GM18505 (cell line): ENCODE measurements around the gene TNP2.

Source experiments
- ATAC-seq: cut with Tn5 transposase; IDR thresholded peaks from one replicate; pipeline ENCODE4 v1.9.1; 2021; ENCODE audit not compliant: unreplicated experiment
- POLR2A ChIP-seq: IDR thresholded peaks from 4 replicates; pipeline ENCODE4 v1.6.1; 2011; ENCODE audit warnings: borderline replicate concordance; ENCODE audit not compliant: insufficient read depth, insufficient read length; ENCODE audit errors: extremely low read depth

Gene TNP2

DNA sequence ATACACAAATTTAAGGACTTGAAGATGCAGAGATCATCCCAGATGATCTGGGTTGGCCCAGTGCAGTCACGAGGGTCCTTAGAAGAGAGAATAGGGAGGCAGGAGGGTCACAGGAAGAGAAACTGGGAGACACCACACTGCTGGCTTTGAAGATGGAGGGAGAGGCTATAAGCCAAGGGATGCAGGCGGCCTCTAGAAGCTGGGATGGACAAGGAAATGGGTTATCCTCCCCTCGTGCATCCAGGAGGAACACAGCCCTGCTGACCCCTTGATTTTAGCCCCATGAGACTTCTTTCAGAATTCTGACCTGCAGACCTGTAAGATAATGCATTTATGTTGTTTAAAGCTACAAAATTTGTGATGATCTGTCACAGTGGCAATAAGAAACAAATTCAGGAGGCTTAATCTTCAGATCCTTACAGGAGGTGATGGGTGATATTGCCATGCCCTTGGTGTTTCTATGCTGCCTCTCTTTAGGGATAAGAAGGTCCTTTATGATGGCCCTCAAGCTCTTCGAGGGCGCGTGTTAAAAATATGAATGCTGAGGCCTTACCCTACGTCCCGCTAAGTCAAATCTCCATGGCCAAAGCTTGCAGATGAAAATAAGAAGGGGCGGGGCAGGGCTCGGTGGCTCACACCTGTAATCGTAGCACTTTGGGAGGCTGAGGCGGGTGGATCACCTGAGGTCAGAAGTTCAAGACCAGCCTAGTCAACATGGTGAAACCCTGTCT lies 8.6 kb upstream of the TNP2 start:
- no peak for TF ChIP-seq POLR2A
- ATAC-seq: no peak

DNA sequence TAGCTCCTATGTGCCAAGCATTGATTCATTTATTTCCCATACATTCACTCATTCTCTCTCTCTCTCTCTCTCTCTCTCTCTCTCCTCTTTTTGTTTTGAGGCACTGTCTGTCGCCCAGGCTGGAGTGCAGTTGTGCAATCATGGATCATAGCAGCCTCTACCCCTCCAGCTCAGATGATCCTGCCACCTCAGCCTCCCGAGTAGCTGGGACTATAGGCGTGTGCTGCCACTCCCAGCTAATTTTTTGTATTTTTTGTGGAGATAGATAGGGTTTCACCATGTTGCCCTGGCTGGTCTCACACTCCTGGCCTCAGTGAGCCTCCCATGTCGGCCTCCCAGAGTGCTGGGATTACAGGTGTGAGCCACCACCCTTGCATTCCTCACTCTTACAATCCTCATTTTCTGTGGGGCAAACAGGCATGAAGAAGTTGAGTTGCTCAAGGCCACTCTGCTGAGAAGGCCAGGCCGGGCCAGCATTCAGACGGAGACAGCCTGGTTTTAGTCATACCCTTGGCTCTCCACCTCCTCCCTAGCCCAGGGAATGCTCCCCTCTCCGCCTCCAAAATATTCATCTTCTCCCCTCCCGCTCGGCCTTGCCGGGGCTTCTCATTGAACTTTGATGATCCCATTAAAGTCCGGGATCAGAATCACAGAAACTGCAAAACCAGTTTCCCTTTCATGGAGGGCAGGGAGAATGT lies 7.9 kb upstream of the TNP2 start:
- ATAC-seq: no peak
- no peak for TF ChIP-seq POLR2A

DNA sequence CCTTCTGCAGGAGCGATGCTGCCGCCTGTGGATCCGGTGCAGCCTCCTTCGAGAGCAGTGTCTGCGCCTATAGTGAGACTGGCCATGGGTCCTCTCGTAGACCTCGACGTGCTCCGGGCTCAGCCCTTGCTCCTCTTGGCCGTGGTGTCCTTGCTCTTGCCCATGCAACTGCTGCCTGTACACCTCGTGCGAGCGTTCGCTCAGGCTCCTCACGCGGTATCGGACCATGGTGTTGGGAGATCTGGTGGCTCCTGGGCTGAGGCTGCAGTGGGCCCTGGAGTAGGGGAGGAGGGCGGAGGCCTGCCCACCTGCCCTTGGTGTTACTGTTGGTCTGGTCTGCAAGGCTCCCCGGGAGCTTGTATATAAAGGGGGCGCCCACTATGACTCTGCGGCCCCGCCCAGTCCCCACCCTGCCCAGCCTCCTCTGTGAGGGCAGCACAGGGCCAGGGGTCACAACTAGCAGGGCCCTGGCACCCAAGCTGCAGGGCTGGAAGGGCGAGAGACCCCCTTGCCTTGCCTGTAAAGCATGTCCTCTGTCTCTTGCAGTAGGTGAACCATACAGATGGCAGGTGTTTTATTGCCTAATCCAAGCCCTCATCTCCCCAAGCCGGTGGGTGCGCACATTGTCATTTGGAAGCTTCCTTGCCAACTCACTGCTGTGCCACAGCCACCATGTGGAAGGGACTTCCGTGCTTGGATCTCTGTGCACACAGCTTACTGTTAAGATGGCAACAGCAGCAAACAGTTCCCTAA lies 7.2 kb upstream of the TNP2 start, which contains the start of gene PRM2:
TSS of gene PRM2 (minus strand) at position 338 of the 753 bp plus-strand sequence. CDS start at position 228, 110 bp downstream.
- no peak for TF ChIP-seq POLR2A
- no peak for ATAC-seq

DNA sequence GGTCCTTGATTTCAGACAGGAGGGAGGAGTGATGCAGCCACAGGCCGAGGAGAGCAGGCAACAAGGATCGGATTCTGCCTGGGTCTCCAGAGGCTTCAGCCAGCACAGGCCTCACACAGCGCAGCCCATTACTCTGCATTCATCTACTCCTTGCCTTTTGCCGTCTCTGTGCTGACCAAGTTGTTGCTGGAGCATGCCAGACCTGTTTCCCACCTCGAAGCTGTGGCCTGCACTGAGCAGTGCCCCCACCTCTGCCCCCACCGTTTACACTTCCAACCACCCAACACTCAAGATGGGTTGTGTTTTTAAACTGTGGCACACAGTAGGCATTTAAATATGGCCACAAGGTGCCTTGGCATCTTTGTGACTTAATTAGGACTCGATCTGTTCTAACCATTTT lies 5.8 kb upstream of the TNP2 start:
- no peak for ATAC-seq
- TF ChIP-seq POLR2A: no peak

DNA sequence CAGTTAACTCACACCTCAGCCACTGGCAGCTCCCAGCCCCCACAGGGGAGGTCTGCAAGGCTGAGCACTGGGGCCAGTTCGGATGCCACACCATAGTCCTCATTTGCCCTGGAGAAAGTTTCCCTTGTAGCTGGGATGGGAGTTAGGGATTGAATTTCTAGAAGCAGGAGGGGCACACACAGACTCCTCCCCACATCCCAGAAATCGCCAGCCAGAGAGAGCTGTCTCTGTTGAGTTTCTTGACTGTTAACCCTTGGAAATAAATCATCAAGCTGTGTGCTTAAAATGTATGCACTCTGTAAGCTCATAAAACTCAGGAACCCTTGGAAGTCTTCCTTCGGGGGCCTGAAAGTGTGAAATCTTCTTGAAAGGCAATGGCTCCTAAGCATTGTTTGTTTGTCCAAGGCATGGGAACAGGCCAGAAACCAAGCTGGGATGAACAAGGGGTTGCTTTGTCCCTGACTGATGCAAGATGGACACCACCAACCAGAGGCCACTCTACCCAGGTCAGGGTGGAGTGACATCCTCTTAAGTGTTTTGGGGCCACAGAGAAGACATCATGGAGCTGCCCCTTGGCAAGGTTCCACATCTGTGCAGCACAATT lies 4.7 kb upstream of the TNP2 start:
- no peak for ATAC-seq
- no peak for TF ChIP-seq POLR2A

DNA sequence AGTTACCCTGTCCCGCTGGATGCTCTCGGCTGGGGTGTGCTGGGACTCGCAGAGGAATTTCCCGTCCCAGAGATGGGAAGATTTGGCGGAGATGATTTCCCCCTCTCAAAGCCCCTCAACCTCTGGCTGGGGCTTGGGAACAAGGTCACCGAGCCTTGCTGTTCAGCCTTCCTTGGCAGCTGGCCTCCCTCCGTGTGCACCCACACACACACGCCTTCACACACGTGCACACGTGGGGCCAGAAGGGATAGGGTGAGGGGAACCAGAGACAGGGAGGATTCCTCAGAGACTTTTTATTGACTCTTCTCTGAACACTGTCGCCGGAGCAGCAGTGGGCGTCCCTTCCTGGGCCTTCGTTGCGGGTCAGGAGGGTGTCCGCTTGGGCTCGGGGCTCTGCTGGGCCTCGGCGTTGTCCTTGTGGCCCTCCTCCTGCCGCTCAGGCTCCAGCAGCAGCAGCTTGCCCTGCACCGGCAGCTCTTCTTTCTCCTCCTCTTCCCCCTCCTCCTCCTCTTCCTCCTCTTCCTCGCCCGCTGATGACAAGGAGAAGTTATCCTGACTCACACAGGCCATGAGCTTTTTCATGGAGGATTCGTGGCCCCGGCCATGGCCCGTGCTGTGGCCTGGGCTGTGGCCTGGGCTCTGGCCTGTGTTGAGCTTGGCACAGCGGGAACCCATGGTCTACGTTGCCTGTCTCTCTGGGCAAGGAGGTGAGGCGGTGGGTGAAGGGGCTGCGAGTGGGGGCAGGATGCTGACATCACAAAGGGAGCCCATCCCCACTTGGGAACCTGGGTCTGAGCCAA lies 4.0 kb upstream of the TNP2 start, which contains the start of gene PRM3:
TSS of gene PRM3 (minus strand) at position 709 of the 800 bp plus-strand sequence. CDS start at position 675, 34 bp downstream.
- no peak for ATAC-seq
- no peak for TF ChIP-seq POLR2A

DNA sequence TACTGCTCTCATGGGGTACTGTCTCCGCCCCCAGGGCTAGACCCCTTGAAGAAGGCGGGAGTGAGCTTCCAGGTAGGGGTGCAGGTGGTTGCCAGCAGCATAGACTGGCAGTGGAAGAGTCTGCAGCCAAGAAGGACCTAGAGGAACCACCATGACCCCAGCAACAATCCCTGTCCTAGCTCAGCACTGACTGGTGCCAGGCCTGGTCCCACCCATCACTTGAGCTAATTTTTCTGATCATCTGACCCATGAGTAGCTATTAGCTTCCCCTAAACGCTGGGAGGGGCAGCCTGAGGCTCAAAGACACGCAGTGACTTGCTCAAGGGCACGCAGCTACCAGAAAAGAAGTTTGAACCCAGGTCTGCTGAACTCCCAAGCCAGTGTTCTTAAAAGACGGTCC lies 3.4 kb upstream of the TNP2 start:
- no peak for TF ChIP-seq POLR2A
- ATAC-seq: no peak

DNA sequence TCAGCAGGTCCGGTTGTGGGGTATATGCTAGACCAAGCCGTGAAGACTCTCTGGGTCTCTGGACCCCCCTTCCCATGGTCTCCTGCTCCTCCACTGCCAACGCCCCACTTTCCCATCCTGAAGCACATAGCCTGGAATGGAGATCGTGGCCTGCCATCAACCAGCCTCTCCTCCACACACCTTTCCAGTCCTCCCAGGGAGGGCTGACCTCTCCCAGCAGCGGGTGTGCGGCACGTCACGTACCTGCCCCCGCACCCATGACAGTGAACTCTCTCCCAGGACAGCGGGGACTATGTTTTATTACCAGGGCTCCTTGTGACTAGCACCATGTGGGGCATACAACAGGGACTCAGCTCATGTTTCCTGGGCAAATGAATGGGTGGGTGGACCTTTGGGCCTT lies 2.5 kb upstream of the TNP2 start:
- TF ChIP-seq POLR2A: no peak
- ATAC-seq: no peak

DNA sequence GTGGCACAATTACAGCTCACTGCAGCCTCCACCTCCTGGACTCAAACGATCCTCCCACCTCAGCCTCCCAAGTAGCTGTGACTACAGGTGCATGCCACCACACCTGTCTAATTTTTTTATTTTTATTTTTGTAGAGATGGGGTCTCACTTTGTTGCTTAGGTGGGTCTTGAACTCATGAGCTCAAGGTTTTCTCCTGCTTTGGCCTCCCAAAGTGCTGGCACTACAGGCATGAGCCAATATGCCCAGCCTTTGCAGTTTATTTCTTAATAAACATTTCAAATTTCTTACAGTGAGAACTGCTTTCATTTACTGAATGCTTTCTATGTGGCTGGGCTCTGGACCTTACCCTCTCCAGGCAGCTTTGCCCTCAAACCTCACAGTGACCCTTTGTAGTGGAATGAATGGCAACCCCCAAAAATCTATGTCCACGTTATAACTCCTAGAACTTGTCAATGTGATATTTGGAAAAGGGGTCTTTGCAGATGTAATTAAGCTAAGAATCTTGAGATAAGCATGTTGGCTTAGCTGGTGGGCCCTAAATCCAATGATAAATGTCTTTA lies 1.6 kb upstream of the TNP2 start:
- TF ChIP-seq POLR2A: no peak
- no peak for ATAC-seq

DNA sequence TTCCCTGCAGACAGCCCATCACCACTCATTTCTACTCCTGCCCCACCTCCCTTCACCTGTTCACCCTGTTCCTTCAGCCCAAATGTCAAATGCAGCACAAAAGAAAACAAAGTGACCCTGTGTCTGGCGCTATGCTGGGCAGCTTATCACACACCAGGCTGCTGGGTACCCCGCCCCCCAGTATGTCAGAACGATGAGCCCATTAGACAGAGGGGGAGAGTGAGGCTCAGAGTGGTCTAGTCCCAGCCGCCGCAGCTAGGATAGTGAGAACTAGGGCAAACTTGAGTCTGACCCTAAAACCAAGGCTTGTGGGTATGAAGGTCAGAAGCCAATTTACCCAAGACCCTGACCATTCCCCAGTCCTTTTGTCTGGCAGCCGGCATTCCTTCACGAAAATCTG lies 4.0 kb downstream of the TNP2 start:
- no peak for TF ChIP-seq POLR2A
- ATAC-seq: no peak

DNA sequence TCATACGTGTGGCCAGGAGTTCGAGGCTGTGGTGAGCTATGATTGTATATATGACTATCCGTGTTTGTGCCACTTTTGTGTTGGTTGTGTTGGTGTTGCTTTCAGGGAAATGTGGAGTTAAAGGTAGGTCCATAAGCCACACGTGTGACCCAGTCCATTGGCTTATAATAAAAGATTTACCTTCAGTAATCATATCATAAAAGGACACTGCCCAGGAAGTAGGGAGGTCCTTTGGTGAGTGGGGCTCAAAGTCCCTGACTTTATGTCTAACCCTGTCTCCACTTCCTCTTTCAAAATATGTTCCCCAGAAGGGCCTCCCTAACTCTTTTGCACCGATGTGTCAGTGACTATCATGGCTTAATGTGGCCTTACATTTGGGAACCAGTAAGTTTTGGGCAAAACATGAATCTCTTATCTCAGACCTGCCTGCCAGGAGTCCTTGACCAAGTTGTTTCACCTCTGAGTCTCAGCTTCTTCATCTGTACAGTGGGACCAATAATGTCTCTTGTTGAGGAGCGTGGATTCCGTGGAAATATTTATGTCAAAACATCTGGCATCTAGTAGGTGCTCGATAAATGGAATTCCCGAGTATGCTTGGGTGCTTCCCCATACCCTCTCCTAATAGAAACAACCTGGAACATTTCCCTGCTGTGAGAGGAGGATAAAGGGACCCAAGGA lies 4.8 kb downstream of the TNP2 start:
- TF ChIP-seq POLR2A: no peak

DNA sequence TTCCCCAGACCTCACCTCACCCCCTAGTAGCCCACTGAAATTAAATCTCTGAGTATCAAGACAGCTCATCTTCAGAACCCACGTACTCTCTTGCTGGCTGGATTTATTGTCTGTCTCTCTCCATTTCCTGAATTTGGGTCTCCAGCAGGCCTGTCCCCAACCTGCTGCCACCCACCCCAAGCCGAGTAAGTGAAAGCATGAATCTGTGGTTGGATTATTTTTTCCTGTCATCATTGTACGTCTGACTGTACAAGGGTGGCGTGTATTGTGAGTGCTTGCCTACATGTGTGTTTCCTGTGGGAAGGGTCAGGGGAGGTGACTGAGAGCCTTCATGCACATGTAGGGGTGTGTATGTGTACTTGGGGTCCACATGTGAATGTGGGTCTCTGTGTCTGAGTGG lies 5.4 kb downstream of the TNP2 start:
- no peak for TF ChIP-seq POLR2A
- no peak for ATAC-seq

More for the DNA sequence above, 4.8 kb downstream of the TNP2 start:
- no peak for ATAC-seq

DNA sequence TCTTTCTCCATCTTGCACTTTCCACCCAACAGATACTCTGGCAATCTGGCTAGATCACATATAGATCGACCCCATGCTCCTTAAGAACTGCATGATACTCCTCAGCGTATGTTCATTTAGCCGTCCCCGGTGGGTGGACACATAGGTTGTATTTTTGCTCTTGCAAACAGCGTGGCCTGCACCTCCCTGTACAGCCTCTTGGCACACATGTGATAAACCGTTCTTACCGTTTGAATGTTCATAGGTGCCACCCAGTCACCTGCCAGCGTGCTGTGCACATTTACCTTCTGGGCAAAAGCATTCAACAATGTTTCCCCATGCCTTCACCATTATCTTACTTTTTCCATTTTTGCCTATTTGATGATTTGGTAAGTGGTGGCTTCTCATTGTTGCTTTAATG lies 6.2 kb downstream of the TNP2 start:
- no peak for ATAC-seq
- no peak for TF ChIP-seq POLR2A
